Upper lobe of left lung (tissue), 6 donors: Measurements from ENCODE around the gene PAPPA. TPM values are rescaled to one million over a fixed set of nuclear protein-coding genes. Genes with fewer than 3 reads are reported as not detected.

Experiments used
- ATAC-seq, 2 donors: fragments of 200-7000 bp; cut with Tn5 transposase; one replicate each; pipeline ENCODE4 v1.9.1; 2022; ENCODE audit warnings: mild to moderate bottlenecking in 2 of 2, moderate library complexity in 2 of 2; ENCODE audit not compliant: low FRiP score in 2 of 2
- DNase-seq, 2 donors: peaks; one replicate each; pipeline ENCODE4 v3.0.0-alpha.2; 2019 to 2020
- H3K27ac ChIP-seq, 4 donors: fragments of 200-600 bp; sonication (generic); one replicate each; pipeline ENCODE4 v1.5.1; 2016 to 2019
- H3K27me3 ChIP-seq, 4 donors: fragments of 200-600 bp; sonication (generic); one replicate each; pipeline ENCODE4 v1.5.1; 2017 to 2019
- H3K36me3 ChIP-seq, 4 donors: fragments of 200-600 bp; sonication (generic); one replicate each; pipeline ENCODE4 v1.5.1; 2016 to 2019
- H3K4me1 ChIP-seq, 4 donors: fragments of 200-600 bp; sonication (generic); one replicate each; pipeline ENCODE4 v1.5.1; 2018 to 2019
- H3K4me3 ChIP-seq, 4 donors: fragments of 200-600 bp; sonication (generic); one replicate each; pipeline ENCODE4 v1.5.1; 2017 to 2019; ENCODE audit warnings: mild to moderate bottlenecking in 2 of 4, moderate library complexity in 1 of 4
- H3K9me3 ChIP-seq, 4 donors: fragments of 200-600 bp; sonication (generic); one replicate each; pipeline ENCODE4 v1.5.1; 2018 to 2019
- EP300 ChIP-seq, 4 donors: sonication (generic); formaldehyde crosslinking; IDR thresholded peaks; one replicate each; pipeline ENCODE4 v1.5.1; 2017; ENCODE audit warnings: antibody characterized with exemption in 4 of 4, control low read depth in 2 of 4
- POLR2A ChIP-seq, 4 donors: fragments of 450-650 bp; IDR thresholded peaks; one replicate each; pipeline ENCODE4 v1.5.1; 2016 to 2017; ENCODE audit warnings: antibody characterized with exemption in 4 of 4, mild to moderate bottlenecking in 2 of 4
- POLR2AphosphoS5 ChIP-seq, 2 donors: sonication (generic); formaldehyde crosslinking; IDR thresholded peaks; one replicate each; pipeline ENCODE4 v1.5.1; 2017; ENCODE audit warnings: antibody characterized with exemption in 2 of 2
- WGBS, 2 donors: methylation state at CpG; one replicate each; pipeline ENCODE4 v1.1.5; 2017 to 2018; 5-methylcytosine and 5-hydroxymethylcytosine counted together
- total RNA-seq, 6 donors: library from RNA; depleted of rRNA in 4 of 6; stranded (reverse); fragments of >200 nt in 4 of 6; gene quantifications; one replicate each; pipeline versions ENCODE4 v1.1.0 to v1.2.1, GENCODE V29; 2016 to 2021
- TF ChIP-seq, protein P1 (sequence below), 6 experiments: fragments of 450-650 bp in 4 of 6; fragments of 200-600 bp in 2 of 6; sonication (generic) in 2 of 6; IDR thresholded peaks; one replicate each; pipeline ENCODE4 v1.5.1; 2016 to 2019; ENCODE audit warnings: antibody characterized with exemption in 6 of 6
- donor health status: DM: no; HTN: no; CAD: no; lungs with moderate emphysema.
- donor health status: DM: no; HTN: yes; CAD: no; lungs with severe emphysema.

PAPPA gene
- total RNA-seq, 6 donors from 2014 or later: 0.46 to 2.9 (median 1.1) TPM

DNA sequence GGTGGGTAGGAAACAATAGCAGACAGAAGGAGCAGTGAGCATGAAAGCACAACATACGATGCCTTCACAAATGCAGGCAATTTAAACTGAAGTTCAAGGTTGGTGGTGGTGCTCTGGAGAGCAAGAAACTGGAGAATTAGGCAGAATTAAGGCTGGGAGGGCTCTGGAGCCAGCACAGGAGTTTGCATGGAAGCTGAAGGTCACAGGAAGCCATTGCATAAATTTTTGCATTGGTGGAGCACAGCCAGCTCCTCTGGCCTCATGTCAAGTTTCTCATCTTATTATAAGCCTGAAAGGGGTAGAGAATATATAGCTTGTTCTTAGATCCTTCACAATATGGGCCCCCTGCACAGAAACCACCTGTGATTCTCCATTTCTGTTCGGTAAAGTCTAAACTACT lies 207.4 kb downstream of the PAPPA start:
- H3K4me3 ChIP-seq: no peak overlapping the region
- no peak for ATAC-seq
- no peak for TF ChIP-seq POLR2AphosphoS5 (IDR thresholded peaks at IDR 0.05)
- TF ChIP-seq POLR2A (IDR thresholded peaks at IDR 0.05): no peak
- TF ChIP-seq, protein P1, sequence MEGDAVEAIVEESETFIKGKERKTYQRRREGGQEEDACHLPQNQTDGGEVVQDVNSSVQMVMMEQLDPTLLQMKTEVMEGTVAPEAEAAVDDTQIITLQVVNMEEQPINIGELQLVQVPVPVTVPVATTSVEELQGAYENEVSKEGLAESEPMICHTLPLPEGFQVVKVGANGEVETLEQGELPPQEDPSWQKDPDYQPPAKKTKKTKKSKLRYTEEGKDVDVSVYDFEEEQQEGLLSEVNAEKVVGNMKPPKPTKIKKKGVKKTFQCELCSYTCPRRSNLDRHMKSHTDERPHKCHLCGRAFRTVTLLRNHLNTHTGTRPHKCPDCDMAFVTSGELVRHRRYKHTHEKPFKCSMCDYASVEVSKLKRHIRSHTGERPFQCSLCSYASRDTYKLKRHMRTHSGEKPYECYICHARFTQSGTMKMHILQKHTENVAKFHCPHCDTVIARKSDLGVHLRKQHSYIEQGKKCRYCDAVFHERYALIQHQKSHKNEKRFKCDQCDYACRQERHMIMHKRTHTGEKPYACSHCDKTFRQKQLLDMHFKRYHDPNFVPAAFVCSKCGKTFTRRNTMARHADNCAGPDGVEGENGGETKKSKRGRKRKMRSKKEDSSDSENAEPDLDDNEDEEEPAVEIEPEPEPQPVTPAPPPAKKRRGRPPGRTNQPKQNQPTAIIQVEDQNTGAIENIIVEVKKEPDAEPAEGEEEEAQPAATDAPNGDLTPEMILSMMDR (IDR thresholded peaks at IDR 0.05): no peak
- no peak for TF ChIP-seq EP300 (IDR thresholded peaks at IDR 0.05)
- 82 to 90% methylated on average over 2 of the region's 2 CpGs for WGBS, 2 donors
- H3K36me3 ChIP-seq: no peaks in the 10 kb centered on the region
- H3K27me3 ChIP-seq: no peaks in the 10 kb centered on the region
- H3K27ac ChIP-seq: no peak overlapping the region
- DNase-seq: no peak
- no peaks in the 10 kb centered on the region for H3K4me1 ChIP-seq
- no peaks in the 10 kb centered on the region for H3K9me3 ChIP-seq

DNA sequence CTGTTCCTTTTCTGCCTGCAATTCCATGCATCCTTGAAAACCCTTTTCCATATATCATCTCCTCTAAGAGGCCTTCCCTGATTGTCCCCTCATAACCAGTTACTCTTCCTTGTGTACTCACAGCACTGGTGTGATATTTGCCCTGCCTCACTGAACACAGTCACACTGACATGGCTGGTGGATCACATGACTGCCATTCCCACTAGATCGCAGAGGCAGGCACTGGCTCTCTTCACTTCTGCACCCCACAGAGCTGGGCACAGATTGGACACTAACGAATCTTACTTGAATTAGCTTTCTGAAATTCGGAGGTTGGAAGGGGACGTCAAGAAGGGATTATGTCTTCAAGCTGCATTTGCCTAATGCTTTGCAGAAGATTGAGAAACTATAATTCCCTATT lies 208.0 kb downstream of the PAPPA start:
- Histone ChIP-seq H3K27me3 (no peaks in the 10 kb centered on the region), H3K4me3 (no peak overlapping the region), H3K27ac (no peak overlapping the region), H3K9me3 (no peaks in the 10 kb centered on the region), H3K36me3 (no peaks in the 10 kb centered on the region), H3K4me1 (no peaks in the 10 kb centered on the region)
- TF ChIP-seq POLR2AphosphoS5 (IDR thresholded peaks at IDR 0.05): no peak
- no peak for TF ChIP-seq POLR2A (IDR thresholded peaks at IDR 0.05)
- TF ChIP-seq EP300 (IDR thresholded peaks at IDR 0.05): no peak
- TF ChIP-seq, protein P1 (IDR thresholded peaks at IDR 0.05): no peak
- DNase-seq (no peak), ATAC-seq (no peak)
- 80 to 86% methylated on average over 4 of the region's 4 CpGs for WGBS, 2 donors

DNA sequence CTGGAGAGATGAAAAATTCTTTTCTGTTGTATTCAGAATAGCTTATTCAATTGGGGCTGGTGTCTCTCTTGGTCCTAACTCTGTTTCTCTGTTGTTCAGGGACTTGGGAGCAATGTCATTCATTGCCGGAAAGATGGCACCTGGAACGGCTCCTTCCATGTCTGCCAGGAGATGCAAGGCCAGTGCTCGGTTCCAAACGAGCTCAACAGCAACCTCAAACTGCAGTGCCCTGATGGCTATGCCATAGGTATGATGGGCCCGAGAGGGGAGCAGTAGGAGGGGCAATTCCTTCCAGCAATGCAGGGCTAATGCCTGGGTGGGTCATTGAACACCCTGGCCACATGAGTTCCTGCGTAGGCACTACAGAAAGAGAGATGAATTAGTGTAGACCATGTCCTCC lies 208.9 kb downstream of the PAPPA start:
- Histone ChIP-seq H3K4me1 (no peaks in the 10 kb centered on the region), H3K27ac (no peak overlapping the region), H3K4me3 (no peak overlapping the region), H3K9me3 (no peaks in the 10 kb centered on the region), H3K36me3 (no peaks in the 10 kb centered on the region), H3K27me3 (no peaks in the 10 kb centered on the region)
- DNase-seq (no peak), ATAC-seq (no peak)
- TF ChIP-seq EP300 (IDR thresholded peaks at IDR 0.05) (no peak), POLR2AphosphoS5 (IDR thresholded peaks at IDR 0.05) (no peak), POLR2A (IDR thresholded peaks at IDR 0.05) (no peak)
- TF ChIP-seq, protein P1 (IDR thresholded peaks at IDR 0.05): no peak
- WGBS, 2 donors: 88 to 92% methylated on average over 6 of the region's 6 CpGs

DNA sequence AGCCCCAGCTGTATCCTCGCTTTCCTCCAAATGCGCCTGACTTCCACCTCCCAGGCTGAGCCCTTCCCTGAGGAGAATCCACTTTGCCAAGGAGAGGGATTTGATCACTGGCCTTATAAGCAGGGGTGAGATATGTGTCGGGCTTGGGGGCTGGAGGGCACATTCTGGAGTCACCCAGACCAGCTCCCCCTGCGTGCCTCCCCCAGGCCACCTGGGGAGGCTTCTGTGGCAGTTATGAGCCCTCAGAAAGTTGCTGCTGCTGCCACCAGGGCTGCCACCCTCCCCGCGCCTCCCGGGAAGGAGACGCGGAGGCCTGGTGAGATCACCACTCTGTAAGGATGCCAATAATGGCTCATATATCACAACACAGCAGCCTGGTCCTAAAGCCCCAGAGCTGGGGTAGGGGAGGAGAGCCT lies 211.5 kb downstream of the PAPPA start:
- Histone ChIP-seq H3K27ac (peak overlapping the region in 1 of 4 donors; percentile 39), H3K27me3 (no peaks in the 10 kb centered on the region), H3K4me1 (no peaks in the 10 kb centered on the region), H3K36me3 (no peaks in the 10 kb centered on the region), H3K4me3 (no peak overlapping the region), H3K9me3 (no peaks in the 10 kb centered on the region)
- DNase-seq (peak in 1 of 2 donors; percentile 64), ATAC-seq (peak; percentile 19 to 66)
- 28 to 34% methylated on average over 7 to 9 of the region's 9 CpGs for WGBS, 2 donors
- TF ChIP-seq EP300 (IDR thresholded peaks at IDR 0.05): no peak
- peak in 1 of 2 donors; percentile 22 for TF ChIP-seq POLR2AphosphoS5 (IDR thresholded peaks at IDR 0.05)

DNA sequence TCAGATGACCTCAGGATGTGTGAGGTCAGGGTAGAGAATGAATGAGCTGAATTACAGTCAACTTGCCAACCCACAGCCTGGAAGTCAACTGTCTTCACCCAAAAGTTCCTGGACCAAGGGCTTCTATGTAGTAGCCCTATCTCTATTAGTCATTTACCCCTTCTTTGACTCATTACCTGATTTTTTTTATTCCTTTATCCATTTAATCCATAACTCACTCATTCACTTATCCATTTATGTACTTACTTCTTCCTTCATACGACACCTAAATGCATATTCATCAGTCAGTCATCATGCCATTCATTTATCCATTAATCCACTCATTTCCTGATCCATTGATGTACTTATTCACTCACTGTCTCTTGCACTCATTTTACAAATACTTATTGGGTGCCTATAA lies 212.7 kb downstream of the PAPPA start:
- Histone ChIP-seq H3K27me3 (no peaks in the 10 kb centered on the region), H3K4me1 (no peaks in the 10 kb centered on the region), H3K4me3 (no peak overlapping the region), H3K9me3 (no peaks in the 10 kb centered on the region), H3K27ac (no peak overlapping the region), H3K36me3 (no peaks in the 10 kb centered on the region)
- ATAC-seq (no peak), DNase-seq (no peak)
- 90 to 93% methylated on average over 1 of the region's 1 CpG for WGBS, 2 donors
- TF ChIP-seq, protein P1 (IDR thresholded peaks at IDR 0.05): no peak
- TF ChIP-seq POLR2A (IDR thresholded peaks at IDR 0.05): no peak
- TF ChIP-seq EP300 (IDR thresholded peaks at IDR 0.05): no peak
- no peak for TF ChIP-seq POLR2AphosphoS5 (IDR thresholded peaks at IDR 0.05)
